HG03066 (cell line): ENCODE results near the gene TAS2R60.

ENCODE experiments used
- ATAC-seq: cut with Tn5 transposase; IDR thresholded peaks from one replicate; pipeline ENCODE4 v1.9.1; 2021; ENCODE audit warnings: low read depth; ENCODE audit not compliant: unreplicated experiment

Gene TAS2R60

GRCh38 chr7:143436325-143436946 is 6.8 kb upstream of the TAS2R60 start:
- ATAC-seq, result peak; percentile 74

GRCh38 chr7:143437578-143437977 is 5.7 kb upstream of the TAS2R60 start:
- peak; percentile 39 for ATAC-seq

GRCh38 chr7:143439866-143440265 is 3.4 kb upstream of the TAS2R60 start:
- ATAC-seq, result no peak

GRCh38 chr7:143444063-143444782 is 970 bp downstream of the TAS2R60 start:
- ATAC-seq, result no peak

- ATAC-seq, result no peak
Measured at GRCh38 chr7:143444785-143445184, 1.5 kb downstream of the TAS2R60 start.

- no peak for ATAC-seq
Measured at GRCh38 chr7:143447466-143447865, 4.2 kb downstream of the TAS2R60 start.

GRCh38 chr7:143448429-143448828 is 5.2 kb downstream of the TAS2R60 start:
- no peak for ATAC-seq

GRCh38 chr7:143449793-143450192 is 6.5 kb downstream of the TAS2R60 start:
- no peak for ATAC-seq

GRCh38 chr7:143451122-143451521 is 7.9 kb downstream of the TAS2R60 start:
- ATAC-seq, result no peak

GRCh38 chr7:143451746-143452145 is 8.5 kb downstream of the TAS2R60 start:
- no peak for ATAC-seq

- ATAC-seq, result no peak
Measured at GRCh38 chr7:143452495-143452894, 9.2 kb downstream of the TAS2R60 start.

- no peak for ATAC-seq
Measured at GRCh38 chr7:143454091-143454680, 10.9 kb downstream of the TAS2R60 start.

- ATAC-seq, result no peak
Measured at GRCh38 chr7:143455491-143455890, 12.2 kb downstream of the TAS2R60 start.

- no peak for ATAC-seq
Measured at GRCh38 chr7:143455942-143456341, 12.7 kb downstream of the TAS2R60 start.

- no peak for ATAC-seq
Measured at GRCh38 chr7:143456992-143457793, 13.9 kb downstream of the TAS2R60 start.

- no peak for ATAC-seq
Measured at GRCh38 chr7:143458263-143458662, 15.0 kb downstream of the TAS2R60 start.

- ATAC-seq, result no peak
Measured at GRCh38 chr7:143458681-143459080, 15.4 kb downstream of the TAS2R60 start.

GRCh38 chr7:143459359-143459758 is 16.1 kb downstream of the TAS2R60 start:
- no peak for ATAC-seq

- ATAC-seq, result no peak
Measured at GRCh38 chr7:143460271-143460979, 17.2 kb downstream of the TAS2R60 start.

GRCh38 chr7:143462045-143462444 is 18.8 kb downstream of the TAS2R60 start:
- ATAC-seq, result no peak
